H7 (cell line): ENCODE results near the gene PLEKHG7. TPM values are rescaled to one million over a fixed set of nuclear protein-coding genes. Genes with fewer than 3 reads are reported as not detected.
"Not testable (repeated sequence)": the region's sequence is repeated elsewhere in the genome, so short reads cannot be mapped to it uniquely, and the experiment has no call there.

Source experiments
- DNase-seq: peaks from one replicate; pipeline ENCODE4 v3.0.0; 2012
- H3K27me3 ChIP-seq: 2 replicates; pipeline ENCODE4 v1.6.0; 2011; ENCODE audit warnings: mild to moderate bottlenecking, low read length; ENCODE audit not compliant: control insufficient read depth, insufficient read depth
- H3K36me3 ChIP-seq: replicated peaks from 2 replicates; pipeline ENCODE4 v1.5.1; 2011; ENCODE audit warnings: low read length; ENCODE audit not compliant: control insufficient read depth, insufficient read depth
- H3K4me3 ChIP-seq: 2 replicates; pipeline ENCODE4 v1.5.1; 2011; ENCODE audit warnings: low read depth, mild to moderate bottlenecking, control low read depth, low read length, moderate library complexity; ENCODE audit not compliant: insufficient read depth
- total RNA-seq: library from RNA; depleted of rRNA; stranded (reverse); fragments of >200 nt; shearing (Covaris generic); gene quantifications from 2 replicates; pipeline ENCODE4 v1.2.3, GENCODE V29; 2014

PLEKHG7 gene
- total RNA-seq, 1 experiment from 2014 or later: not detected

GRCh38 chr12:92747151-92747550 lies 44.4 kb downstream of the PLEKHG7 start:
- H3K27me3 ChIP-seq: no peaks in the 10 kb centered on the region
- no peak overlapping the region for H3K4me3 ChIP-seq
- DNase-seq: no peak
- no peaks in the 10 kb centered on the region for H3K36me3 ChIP-seq

GRCh38 chr12:92749691-92750090 lies 46.9 kb downstream of the PLEKHG7 start:
- H3K36me3 ChIP-seq, H3K27me3 ChIP-seq, H3K4me3 ChIP-seq, DNase-seq: not testable (repeated sequence)

- no peak for DNase-seq
- H3K27me3 ChIP-seq: no peaks in the 10 kb centered on the region; the same call in 1 of the 2 replicates
- H3K4me3 ChIP-seq: no peak overlapping the region
- H3K36me3 ChIP-seq: no peaks in the 10 kb centered on the region
These were observed 51.4 kb downstream of the PLEKHG7 start for GRCh38 chr12:92753976-92754885.

GRCh38 chr12:92756898-92757596 lies 54.3 kb downstream of the PLEKHG7 start:
- no peak for DNase-seq
- no peaks in the 10 kb centered on the region; the same call in 1 of the 2 replicates for H3K27me3 ChIP-seq
- H3K4me3 ChIP-seq: no peak overlapping the region
- H3K36me3 ChIP-seq: no peaks in the 10 kb centered on the region

GRCh38 chr12:92757597-92758121 lies 54.9 kb downstream of the PLEKHG7 start:
- no peak for DNase-seq
- H3K4me3 ChIP-seq: no peak overlapping the region
- no peaks in the 10 kb centered on the region for H3K27me3 ChIP-seq
- no peaks in the 10 kb centered on the region for H3K36me3 ChIP-seq

- H3K36me3 ChIP-seq: no peaks in the 10 kb centered on the region
- no peaks in the 10 kb centered on the region for H3K27me3 ChIP-seq
- no peak overlapping the region for H3K4me3 ChIP-seq
- DNase-seq: no peak
These were observed 57.0 kb downstream of the PLEKHG7 start for GRCh38 chr12:92759634-92760268.

- Histone ChIP-seq H3K36me3 (no peaks in the 10 kb centered on the region), H3K27me3 (no peaks in the 10 kb centered on the region), H3K4me3 (no peak overlapping the region)
- DNase-seq: no peak
These were observed 60.0 kb downstream of the PLEKHG7 start for GRCh38 chr12:92762773-92763172.

- Histone ChIP-seq H3K4me3 (no peak overlapping the region), H3K36me3 (no peaks in the 10 kb centered on the region), H3K27me3 (no peaks in the 10 kb centered on the region)
- DNase-seq: no peak
These were observed 62.0 kb downstream of the PLEKHG7 start for GRCh38 chr12:92764831-92765230.

GRCh38 chr12:92765871-92766270 lies 63.1 kb downstream of the PLEKHG7 start:
- Histone ChIP-seq H3K4me3 (no peak overlapping the region), H3K36me3 (no peaks in the 10 kb centered on the region), H3K27me3 (no peaks in the 10 kb centered on the region)
- no peak for DNase-seq

GRCh38 chr12:92769124-92769901 lies 66.5 kb downstream of the PLEKHG7 start:
- Histone ChIP-seq H3K4me3 (no peak overlapping the region), H3K27me3 (no peaks in the 10 kb centered on the region), H3K36me3 (no peaks in the 10 kb centered on the region)
- no peak for DNase-seq

- Histone ChIP-seq H3K27me3 (no peaks in the 10 kb centered on the region), H3K4me3 (no peak overlapping the region), H3K36me3 (no peaks in the 10 kb centered on the region)
- DNase-seq: no peak
These were observed 68.2 kb downstream of the PLEKHG7 start for GRCh38 chr12:92771001-92771400.

- H3K4me3 ChIP-seq: no peak overlapping the region
- H3K36me3 ChIP-seq: no peaks in the 10 kb centered on the region; the same call in 1 of the 2 replicates
- H3K27me3 ChIP-seq: no peaks in the 10 kb centered on the region
- DNase-seq: no peak
These were observed 72.6 kb downstream of the PLEKHG7 start for GRCh38 chr12:92775416-92775815.

GRCh38 chr12:92778525-92778924 lies 75.7 kb downstream of the PLEKHG7 start:
- no peak overlapping the region for H3K4me3 ChIP-seq
- H3K27me3 ChIP-seq: no peaks in the 10 kb centered on the region
- DNase-seq: no peak
- peaks cover 1% of the 10 kb centered on the region; the same call in 1 of the 2 replicates for H3K36me3 ChIP-seq

GRCh38 chr12:92779902-92780301 lies 77.1 kb downstream of the PLEKHG7 start:
- DNase-seq: no peak
- no peak overlapping the region for H3K4me3 ChIP-seq
- H3K27me3 ChIP-seq: no peaks in the 10 kb centered on the region
- H3K36me3 ChIP-seq: peaks cover 1% of the 10 kb centered on the region; the same call in 1 of the 2 replicates
